Measurements from ENCODE around the gene SLC8A3. TPM values are rescaled to one million over a fixed set of nuclear protein-coding genes. Genes with fewer than 3 reads are reported as not detected.

The SLC8A3 gene
- total and polyA plus RNA-seq, 10 of the 15 experiments (the other 5 are each of a cell fraction or from before 2014, with no cell fraction given): 0.04 to 0.17 (median 0.13) TPM; not detected in 3

- Histone ChIP-seq H3K27ac (ENCODE audit: control insufficient read depth, insufficient read depth) (no peak overlapping the region), H3K4me2 (ENCODE audit: control insufficient read depth, insufficient read depth) (no peak overlapping the region), H3K27me3 (replicated peaks in 1 of 2; ENCODE audit: control insufficient read depth in 2 of 2, insufficient read depth in 2 of 2, low read length in 1 of 2) (peaks cover 0 to 3% of the 10 kb centered on the region in 2 experiments; a peak in 2 of 4 replicates), H3K4me1 (ENCODE audit: control insufficient read depth, insufficient read depth, low read length) (no peaks in the 10 kb centered on the region), H3K79me2 (ENCODE audit: control insufficient read depth, insufficient read depth, low read length) (no peaks in the 10 kb centered on the region), H3K9ac (ENCODE audit: control insufficient read depth, insufficient read depth, low read length) (no peak overlapping the region), H4K20me1 (ENCODE audit: control insufficient read depth, insufficient read depth) (no peaks in the 10 kb centered on the region), H3K36me3 (ENCODE audit: control insufficient read depth in 2 of 2, insufficient read depth in 2 of 2, low read length in 1 of 2) (no peaks in the 10 kb centered on the region), H3K9me3 (replicated peaks; ENCODE audit: control insufficient read depth, insufficient read depth, low read length) (no peaks in the 10 kb centered on the region), H3K4me3 (no peak overlapping the region), H2AFZ (ENCODE audit: control insufficient read depth, low read depth, low read length) (no peak overlapping the region)
- no peak for DNase-seq (ENCODE audit: low read depth, low spot score)
- ATAC-seq: no peak
- FAIRE-seq: no peak
- in situ Hi-C loops (cut with MboI) (no loop called here), intact Hi-C loops (cut with micrococcal nuclease; ENCODE audit: unreplicated experiment) (no loop called here)
- RAD21 ChIA-PET (ENCODE audit: unreplicated experiment): no interaction called here
- 32% methylated on average over 2 of the region's 2 CpGs for WGBS (ENCODE audit: insufficient coverage, insufficient replicate concordance, low lambda C conversion rate, missing lambda C conversion rate)
- SMC1A ChIA-PET (ENCODE audit: uncharacterized antibody, unreplicated experiment): no interaction called here
- POLR2A ChIA-PET: no interaction called here
- CTCF ChIA-PET: no interaction called here
- no TSS peak for BruUV-seq (replicated peaks)
- no peak for TF ChIP-seq POU2F2 (IDR thresholded peaks at IDR 0.05; ENCODE audit: borderline replicate concordance, low read depth, low read length)
- no peak for TF ChIP-seq EGR1 (IDR thresholded peaks at IDR 0.05; ENCODE audit: borderline replicate concordance in 1 of 2, low read depth in 2 of 2, low read length in 2 of 2)
- TF ChIP-seq REST (IDR thresholded peaks at IDR 0.05; ENCODE audit: low read depth, low read length): no peak
- TF ChIP-seq TCF3 (IDR thresholded peaks at IDR 0.05; ENCODE audit: borderline replicate concordance, insufficient read depth, low read depth, low read length): no peak
- TF ChIP-seq JUNB (IDR thresholded peaks at IDR 0.05): no peak
- TF ChIP-seq KDM1A (IDR thresholded peaks at IDR 0.05; ENCODE audit: borderline replicate concordance): no peak
- no peak for TF ChIP-seq PRDM15 (CRISPR knock-in tag; IDR thresholded peaks at IDR 0.05)
- no peak for TF ChIP-seq STAT3 (IDR thresholded peaks at IDR 0.05; ENCODE audit: low read depth, low read length)
- no peak for TF ChIP-seq MYC (IDR thresholded peaks at IDR 0.05; ENCODE audit: insufficient read depth, insufficient read length, insufficient replicate concordance, low read length, severe bottlenecking)
- no peak for TF ChIP-seq IKZF1 (conservative IDR thresholded peaks at IDR 0.05)
- no peak for TF ChIP-seq ELK1 (IDR thresholded peaks at IDR 0.05; ENCODE audit: low read depth, low read length)
- no peak for TF ChIP-seq ZNF274 (IDR thresholded peaks at IDR 0.05; ENCODE audit: insufficient read depth, insufficient read length)
- no peak for TF ChIP-seq CEBPZ (IDR thresholded peaks at IDR 0.05; ENCODE audit: low read depth, low read length)
Measured at GRCh38 chr14:70061108-70061507, 127.6 kb downstream of the SLC8A3 start.
